OCI-M1 (cell line): ENCODE results near the gene KDM8.

ENCODE experiments used
- DNase-seq: peaks from one replicate; lab custom pipeline; 2025; lab: John Stamatoyannopoulos, UW

KDM8 gene

GRCh38 chr16:27216297-27216885 is 13.1 kb downstream of the KDM8 start:
- DNase-seq = no peak

- DNase-seq = no peak
These were observed 13.9 kb downstream of the KDM8 start for GRCh38 chr16:27217256-27217655.

- DNase-seq = no peak
These were observed 15.4 kb downstream of the KDM8 start for GRCh38 chr16:27218756-27219155.

GRCh38 chr16:27219161-27219560 is 15.8 kb downstream of the KDM8 start:
- DNase-seq = no peak

GRCh38 chr16:27220120-27220519 is 16.8 kb downstream of the KDM8 start:
- DNase-seq = no peak

GRCh38 chr16:27220527-27220926 is 17.2 kb downstream of the KDM8 start:
- DNase-seq = no peak

GRCh38 chr16:27220991-27221390 is 17.7 kb downstream of the KDM8 start:
- no peak for DNase-seq

GRCh38 chr16:27221576-27222248 is 18.4 kb downstream of the KDM8 start:
- no peak for DNase-seq

GRCh38 chr16:27222249-27223225 is 19.2 kb downstream of the KDM8 start:
- DNase-seq = no peak

GRCh38 chr16:27223226-27223610 is 19.9 kb downstream of the KDM8 start:
- no peak for DNase-seq

- no peak for DNase-seq
These were observed 20.4 kb downstream of the KDM8 start for GRCh38 chr16:27223701-27224100.

GRCh38 chr16:27224271-27224737 is 21.0 kb downstream of the KDM8 start:
- DNase-seq = no peak

GRCh38 chr16:27224741-27225300 is 21.5 kb downstream of the KDM8 start:
- no peak for DNase-seq

- no peak for DNase-seq
These were observed 22.4 kb downstream of the KDM8 start for GRCh38 chr16:27225536-27226360.

- no peak for DNase-seq
These were observed 23.1 kb downstream of the KDM8 start for GRCh38 chr16:27226476-27226875.

GRCh38 chr16:27226976-27227705 is 23.8 kb downstream of the KDM8 start:
- no peak for DNase-seq

- DNase-seq = no peak
These were observed 24.7 kb downstream of the KDM8 start for GRCh38 chr16:27228045-27228444.

- DNase-seq = peak; percentile 21
These were observed 25.5 kb downstream of the KDM8 start for GRCh38 chr16:27228621-27229501.

- DNase-seq = no peak
These were observed 26.7 kb downstream of the KDM8 start for GRCh38 chr16:27229891-27230470.
